ACC112 (cell line): ENCODE measurements around the gene GPSM3.

Source experiments
- H2AFZ ChIP-seq: fragments of 200-600 bp; sonication (generic); one replicate; pipeline ENCODE4 v1.6.0; 2017; ENCODE audit warnings: antibody characterized with exemption, low read length; ENCODE audit not compliant: unreplicated experiment
- H3K27ac ChIP-seq: fragments of 200-600 bp; sonication (generic); 2 replicates; pipeline ENCODE4 v1.5.1; 2014; ENCODE audit warnings: low read depth, mild to moderate bottlenecking, antibody characterized with exemption, low read length, moderate library complexity
- H3K27me3 ChIP-seq: fragments of 200-600 bp; sonication (generic); 2 replicates; pipeline ENCODE4 v1.6.1; 2014; ENCODE audit warnings: mild to moderate bottlenecking, antibody characterized with exemption, low read length, moderate library complexity, mixed read lengths; ENCODE audit not compliant: insufficient read depth
- H3K36me3 ChIP-seq: fragments of 200-600 bp; sonication (generic); 2 replicates; pipeline ENCODE4 v1.6.1; 2016; ENCODE audit warnings: mild to moderate bottlenecking, antibody characterized with exemption, low read length, moderate library complexity, mixed read lengths; ENCODE audit not compliant: insufficient read depth
- H3K4me1 ChIP-seq: fragments of 200-600 bp; sonication (generic); one replicate; pipeline ENCODE4 v1.6.1; 2016; ENCODE audit warnings: low read length, mixed read lengths; ENCODE audit not compliant: insufficient read depth, unreplicated experiment, control insufficient read depth
- H3K4me3 ChIP-seq: fragments of 200-600 bp; sonication (generic); 2 replicates; pipeline ENCODE4 v1.5.1; 2014; ENCODE audit warnings: mild to moderate bottlenecking, low read depth, low read length
- H3K79me2 ChIP-seq: fragments of 200-600 bp; sonication (generic); one replicate; pipeline ENCODE4 v1.6.0; 2016; ENCODE audit warnings: low read length; ENCODE audit not compliant: control insufficient read depth, unreplicated experiment, insufficient read depth

The GPSM3 gene

GRCh38 chr6:32178547-32179440 lies 13.6 kb downstream of the GPSM3 start:
- Histone ChIP-seq H3K27ac (peak overlapping the region; percentile 39; the same call in 1 of the 2 replicates), H3K27me3 (no peaks in the 10 kb centered on the region), H3K79me2 (peaks cover 33% of the 10 kb centered on the region), H3K36me3 (no peaks in the 10 kb centered on the region), H2AFZ (no peak overlapping the region), H3K4me1 (peaks cover 19% of the 10 kb centered on the region), H3K4me3 (peak overlapping the region; percentile 96)

DNA sequence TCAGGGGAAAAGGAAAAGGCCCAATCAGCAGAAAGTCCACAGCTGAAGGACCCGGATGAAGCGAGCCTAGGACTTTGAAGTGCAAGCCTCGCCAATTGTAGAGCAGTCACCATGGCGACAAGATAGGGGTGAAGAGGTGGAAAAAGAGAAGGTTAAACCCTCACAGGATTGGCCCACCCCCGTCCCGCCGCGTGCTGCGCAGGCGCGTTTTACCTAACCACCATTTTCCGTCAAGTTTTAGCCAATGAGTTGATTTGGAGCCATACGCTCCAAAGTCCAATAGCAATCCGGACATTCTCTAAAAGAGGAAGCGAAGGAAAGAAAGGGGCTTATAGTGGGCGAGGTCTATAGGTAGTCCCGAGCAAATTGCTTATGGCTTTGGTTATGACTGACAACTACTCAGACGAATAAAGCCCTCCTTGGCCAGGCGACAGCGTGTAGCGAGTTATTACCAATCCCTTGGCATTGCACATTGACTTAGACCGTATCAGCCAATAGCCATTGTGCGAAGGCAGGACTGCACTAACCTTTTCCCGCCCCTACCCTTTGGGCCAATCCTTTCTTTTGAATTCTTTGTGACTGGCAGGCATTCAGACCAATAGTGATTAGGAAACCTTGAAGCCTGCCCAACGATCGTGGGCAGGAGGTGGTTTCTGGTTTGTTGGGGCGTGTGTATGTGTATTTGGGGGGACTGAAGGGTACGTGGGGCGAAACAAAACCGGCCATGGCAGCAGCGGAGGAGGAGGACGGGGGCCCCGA lies 14.5 kb downstream of the GPSM3 start, which contains the start of gene RNF5:
TSS of gene RNF5 (plus strand) at position 618 of the 759 bp plus-strand sequence. CDS start at position 725, 107 bp downstream.
- H2AFZ ChIP-seq: peak within 1 kb of the TSS; percentile 86
- no peaks in the 10 kb centered on the region for H3K36me3 ChIP-seq
- H3K79me2 ChIP-seq: peaks cover 41% of the 10 kb centered on the region
- H3K27ac ChIP-seq: peak within 1 kb of the TSS; percentile 97
- peak within 1 kb of the TSS; percentile 96 for H3K4me3 ChIP-seq
- H3K4me1 ChIP-seq: peaks cover 19% of the 10 kb centered on the region
- H3K27me3 ChIP-seq: no peaks in the 10 kb centered on the region

DNA sequence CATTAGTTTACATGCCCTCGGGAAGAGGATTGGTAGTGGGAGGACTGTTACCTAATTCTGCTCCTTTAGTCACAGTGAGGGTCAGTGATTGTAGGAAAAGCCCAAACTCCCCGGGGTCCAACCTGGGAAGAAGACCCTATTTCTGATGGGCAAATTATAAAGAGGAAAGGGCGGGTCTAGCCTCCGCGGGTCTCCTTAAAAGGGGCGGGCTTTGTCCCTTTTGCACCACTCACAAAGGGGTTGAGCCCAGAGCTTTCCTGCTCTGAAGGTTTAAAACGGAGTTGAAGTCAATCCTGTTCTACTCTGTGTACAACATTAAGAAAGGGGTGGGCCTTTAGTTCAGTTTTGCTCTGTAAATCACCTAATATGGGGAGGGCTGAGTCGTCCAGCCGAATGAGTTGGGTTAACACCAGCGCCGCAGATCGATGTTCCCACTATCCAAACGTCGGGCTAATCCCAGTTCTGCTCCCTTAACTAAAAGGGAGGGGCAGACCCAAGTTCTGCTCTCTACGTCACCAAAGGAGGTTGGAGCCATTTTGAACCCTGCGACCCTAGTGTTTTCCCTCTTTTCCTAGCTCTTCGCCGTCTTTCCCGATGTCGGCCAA lies 15.2 kb downstream of the GPSM3 start:
- peak overlapping the region; percentile 86 for H2AFZ ChIP-seq
- H3K4me1 ChIP-seq: peaks cover 19% of the 10 kb centered on the region
- peaks cover 47% of the 10 kb centered on the region for H3K79me2 ChIP-seq

GRCh38 chr6:32176476-32177182 lies 15.8 kb downstream of the GPSM3 start:
- Histone ChIP-seq H3K4me1 (peaks cover 19% of the 10 kb centered on the region), H3K36me3 (no peaks in the 10 kb centered on the region), H2AFZ (peak overlapping the region; percentile 86), H3K4me3 (peak overlapping the region; percentile 96), H3K27me3 (no peaks in the 10 kb centered on the region), H3K27ac (peak overlapping the region; percentile 97), H3K79me2 (peaks cover 47% of the 10 kb centered on the region)

More for the DNA sequence above, 15.2 kb downstream of the GPSM3 start:
- H3K27me3 ChIP-seq: no peaks in the 10 kb centered on the region
- peak overlapping the region; percentile 97 for H3K27ac ChIP-seq
- no peaks in the 10 kb centered on the region for H3K36me3 ChIP-seq
- H3K4me3 ChIP-seq: peak overlapping the region; percentile 96

GRCh38 chr6:32175711-32176475 lies 16.6 kb downstream of the GPSM3 start, which contains the start of gene AGPAT1:
Gene AGPAT1 (minus strand): TSS chr6:32176084. CDS start chr6:32171496, 4,588 bp downstream.
- H2AFZ ChIP-seq: peak within 1 kb of the TSS; percentile 86
- peaks cover 19% of the 10 kb centered on the region for H3K4me1 ChIP-seq
- H3K79me2 ChIP-seq: peaks cover 47% of the 10 kb centered on the region

GRCh38 chr6:32175322-32175710 lies 17.1 kb downstream of the GPSM3 start:
- Histone ChIP-seq H3K27ac (no peak overlapping the region), H3K4me1 (peaks cover 20% of the 10 kb centered on the region), H3K4me3 (peak overlapping the region; percentile 96), H2AFZ (peak overlapping the region; percentile 59), H3K27me3 (no peaks in the 10 kb centered on the region), H3K79me2 (peaks cover 47% of the 10 kb centered on the region), H3K36me3 (no peaks in the 10 kb centered on the region; the same call in 1 of the 2 replicates)

More at GRCh38 chr6:32175711-32176475, 16.6 kb downstream of the GPSM3 start, which contains the start of gene AGPAT1:
- Histone ChIP-seq H3K27me3 (no peaks in the 10 kb centered on the region), H3K36me3 (no peaks in the 10 kb centered on the region), H3K27ac (peak within 1 kb of the TSS; percentile 97), H3K4me3 (peak within 1 kb of the TSS; percentile 96)

DNA sequence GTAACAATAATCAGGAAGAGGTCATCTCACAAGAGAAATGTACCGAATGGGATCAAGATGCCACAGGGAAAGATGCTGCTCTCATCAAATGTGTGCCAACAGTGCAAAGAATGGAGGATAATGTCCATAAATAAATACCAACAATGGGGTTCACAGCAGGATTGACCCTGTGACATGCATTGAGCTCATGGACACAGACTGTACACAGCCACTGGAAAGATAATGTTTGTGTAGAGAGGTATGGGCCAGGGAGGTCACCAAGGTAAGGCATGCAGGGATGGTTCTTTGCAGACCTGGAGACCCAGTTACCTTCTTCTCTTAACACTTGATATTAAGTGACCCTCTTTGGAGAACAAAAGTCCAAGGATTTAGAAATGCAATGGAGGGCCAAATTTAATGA lies 18.0 kb downstream of the GPSM3 start:
- Histone ChIP-seq H3K79me2 (peaks cover 44% of the 10 kb centered on the region), H2AFZ (no peak overlapping the region), H3K27me3 (no peaks in the 10 kb centered on the region), H3K4me1 (peaks cover 24% of the 10 kb centered on the region), H3K27ac (no peak overlapping the region), H3K4me3 (peak overlapping the region; percentile 96), H3K36me3 (no peaks in the 10 kb centered on the region; the same call in 1 of the 2 replicates)

- H3K4me1 ChIP-seq: peaks cover 35% of the 10 kb centered on the region
- no peaks in the 10 kb centered on the region; the same call in 1 of the 2 replicates for H3K36me3 ChIP-seq
- H2AFZ ChIP-seq: no peak overlapping the region
- no peaks in the 10 kb centered on the region for H3K27me3 ChIP-seq
- H3K4me3 ChIP-seq: no peak overlapping the region
- H3K79me2 ChIP-seq: peaks cover 36% of the 10 kb centered on the region
- no peak overlapping the region for H3K27ac ChIP-seq
These were observed 19.3 kb downstream of the GPSM3 start for GRCh38 chr6:32173051-32173727.

GRCh38 chr6:32171234-32171633 lies 21.2 kb downstream of the GPSM3 start:
- peaks cover 36% of the 10 kb centered on the region for H3K79me2 ChIP-seq
- no peak overlapping the region for H2AFZ ChIP-seq
- no peaks in the 10 kb centered on the region for H3K27me3 ChIP-seq
- no peak overlapping the region for H3K27ac ChIP-seq
- peaks cover 27% of the 10 kb centered on the region for H3K4me1 ChIP-seq
- H3K36me3 ChIP-seq: peaks cover 4% of the 10 kb centered on the region; the same call in 1 of the 2 replicates
- H3K4me3 ChIP-seq: no peak overlapping the region
